Neural cell (in vitro differentiated cells): Measurements from ENCODE around the gene PCED1B. TPM values are rescaled to one million over a fixed set of nuclear protein-coding genes. Genes with fewer than 3 reads are reported as not detected.

Experiments used
- H2AFZ ChIP-seq: fragments of 200-600, 300-800 bp; sonication (generic), shearing (Covaris generic); 2 replicates; pipeline ENCODE4 v1.6.0; 2014; ENCODE audit warnings: low read depth, mild to moderate bottlenecking, antibody characterized with exemption, low read length, moderate library complexity
- H3F3A ChIP-seq: fragments of 200-600 bp; shearing (Covaris generic); 2 replicates; pipeline ENCODE4 v1.6.1; 2016; ENCODE audit warnings: mild to moderate bottlenecking, moderate library complexity, mixed read lengths, antibody characterized with exemption, low read length; ENCODE audit not compliant: insufficient read depth, poor library complexity, severe bottlenecking
- H3K27ac ChIP-seq: fragments of 200-600, 300-800 bp; sonication (generic), shearing (Covaris generic); 2 replicates; pipeline ENCODE4 v1.5.1; 2014; ENCODE audit warnings: mild to moderate bottlenecking, low read length, moderate library complexity
- H3K27me3 ChIP-seq: fragments of 300-800, 200-600 bp; sonication (generic), shearing (Covaris generic); 2 replicates; pipeline ENCODE4 v1.6.0; 2014; ENCODE audit warnings: mild to moderate bottlenecking, low read depth, low read length, moderate library complexity; ENCODE audit not compliant: insufficient read depth
- H3K36me3 ChIP-seq: fragments of 300-800, 200-600 bp; sonication (generic), shearing (Covaris generic); 2 replicates; pipeline ENCODE4 v1.5.1; 2014; ENCODE audit warnings: mild to moderate bottlenecking, antibody characterized with exemption, low read length, moderate library complexity; ENCODE audit not compliant: insufficient read depth
- H3K4me2 ChIP-seq: fragments of 300-800, 200-600 bp; sonication (generic), shearing (Covaris generic); 2 replicates; pipeline ENCODE4 v1.6.0; 2014; ENCODE audit warnings: mild to moderate bottlenecking, low read length
- H3K4me3 ChIP-seq: fragments of 300-800, 200-600 bp; sonication (generic), shearing (Covaris generic); 2 replicates; pipeline ENCODE4 v1.5.1; 2014; ENCODE audit warnings: mild to moderate bottlenecking, low read length, moderate library complexity
- H3K79me2 ChIP-seq: fragments of 200-600 bp; shearing (Covaris generic); replicated peaks from 2 replicates; pipeline ENCODE4 v1.6.0; 2014; ENCODE audit warnings: mild to moderate bottlenecking, low read length, moderate library complexity; ENCODE audit not compliant: insufficient read depth
- H3K9ac ChIP-seq: fragments of 300-800, 200-600 bp; sonication (generic), shearing (Covaris generic); 2 replicates; pipeline ENCODE4 v1.6.1; 2016; ENCODE audit warnings: mild to moderate bottlenecking, low read length, mixed read lengths
- H3K9me2 ChIP-seq: fragments of 200-600 bp; shearing (Covaris generic); 2 replicates; pipeline ENCODE4 v1.6.1; 2016; ENCODE audit warnings: mild to moderate bottlenecking, low read length, mixed read lengths; ENCODE audit not compliant: insufficient read depth
- H3K9me3 ChIP-seq: fragments of 200-600, 300-800 bp; sonication (generic), shearing (Covaris generic); 2 replicates; pipeline ENCODE4 v1.6.1; 2016; ENCODE audit warnings: mild to moderate bottlenecking, mixed run types, low read length, moderate library complexity, mixed read lengths
- H4K20me1 ChIP-seq: fragments of 200-600 bp; shearing (Covaris generic); 2 replicates; pipeline ENCODE4 v1.6.1; 2016; ENCODE audit warnings: mild to moderate bottlenecking, mixed run types; ENCODE audit not compliant: insufficient read depth
- CTCF ChIP-seq: fragments of 450-650 bp; IDR thresholded peaks from 2 replicates; pipeline ENCODE4 v1.5.1; 2014; ENCODE audit warnings: antibody characterized with exemption, mild to moderate bottlenecking, moderate library complexity; ENCODE audit not compliant: poor library complexity, severe bottlenecking
- EP300 ChIP-seq: fragments of 450-650 bp; conservative IDR thresholded peaks from 2 replicates; pipeline ENCODE4 v1.6.1; 2014; ENCODE audit warnings: antibody characterized with exemption, mild to moderate bottlenecking, moderate library complexity; ENCODE audit not compliant: poor library complexity, severe bottlenecking
- EZH2 ChIP-seq: fragments of 200-600, 300-800 bp; shearing (Covaris generic), sonication (generic); IDR thresholded peaks from 2 replicates; pipeline ENCODE4 v1.6.1; 2014; ENCODE audit warnings: antibody characterized with exemption, low read length, borderline replicate concordance, mild to moderate bottlenecking; ENCODE audit not compliant: insufficient read depth, poor library complexity, severe bottlenecking
- MXI1 ChIP-seq: fragments of 450-650 bp; conservative IDR thresholded peaks from 2 replicates; pipeline ENCODE4 v1.6.1; 2014; ENCODE audit warnings: antibody characterized with exemption, mild to moderate bottlenecking; ENCODE audit not compliant: poor library complexity, severe bottlenecking
- POLR2AphosphoS5 ChIP-seq: IDR thresholded peaks from 2 replicates; pipeline ENCODE4 v1.6.1; 2012
- RAD21 ChIP-seq: fragments of 450-650 bp; conservative IDR thresholded peaks from 2 replicates; pipeline ENCODE4 v1.6.1; 2014; ENCODE audit warnings: antibody characterized with exemption, mild to moderate bottlenecking, moderate library complexity
- REST ChIP-seq: IDR thresholded peaks from 2 replicates; pipeline ENCODE4 v1.6.1; 2012; ENCODE audit warnings: borderline replicate concordance
- SMC3 ChIP-seq: fragments of 450-650 bp; conservative IDR thresholded peaks from 2 replicates; pipeline ENCODE4 v1.6.1; 2014; ENCODE audit warnings: antibody characterized with exemption, mild to moderate bottlenecking, moderate library complexity; ENCODE audit not compliant: poor library complexity
- TAF1 ChIP-seq: IDR thresholded peaks from 2 replicates; pipeline ENCODE4 v1.6.1; 2012; ENCODE audit warnings: low read depth
- polyA plus RNA-seq: library from polyadenylated mRNA; depleted of rRNA; stranded (reverse); fragments of >200 nt; gene quantifications from 2 replicates; pipeline ENCODE4 v1.2.3, GENCODE V29; 2014

Gene PCED1B
- polyA plus RNA-seq, 1 donor from 2014 or later: not detected

GRCh38 chr12:47134005-47134404, 54.6 kb downstream of the PCED1B start:
- H3K9me3 ChIP-seq: no peaks in the 10 kb centered on the region
- H4K20me1 ChIP-seq: no peaks in the 10 kb centered on the region
- no peak overlapping the region for H3K27ac ChIP-seq
- H3K36me3 ChIP-seq: no peaks in the 10 kb centered on the region
- H3K9ac ChIP-seq: no peak overlapping the region
- no peaks in the 10 kb centered on the region for H3K9me2 ChIP-seq
- no peak overlapping the region for H3K4me2 ChIP-seq
- TF ChIP-seq EZH2 (no peak), EP300 (no peak), MXI1 (no peak), RAD21 (no peak), CTCF (no peak), POLR2AphosphoS5 (no peak), TAF1 (no peak)
- no peaks in the 10 kb centered on the region for H3K27me3 ChIP-seq
- no peaks in the 10 kb centered on the region for H3F3A ChIP-seq
- no peaks in the 10 kb centered on the region for H3K79me2 ChIP-seq
- no peak overlapping the region for H2AFZ ChIP-seq
- no peak overlapping the region for H3K4me3 ChIP-seq

GRCh38 chr12:47135578-47135977, 56.2 kb downstream of the PCED1B start:
- no peak overlapping the region for H3K27ac ChIP-seq
- H3K9me3 ChIP-seq: no peaks in the 10 kb centered on the region
- H3K9me2 ChIP-seq: no peaks in the 10 kb centered on the region
- no peaks in the 10 kb centered on the region for H3K79me2 ChIP-seq
- no peak for TF ChIP-seq EP300
- no peak for TF ChIP-seq SMC3
- no peak for TF ChIP-seq CTCF
- no peak for TF ChIP-seq TAF1
- no peak for TF ChIP-seq EZH2
- no peak for TF ChIP-seq RAD21
- no peak for TF ChIP-seq POLR2AphosphoS5
- TF ChIP-seq MXI1: no peak
- no peak for TF ChIP-seq REST
- no peak overlapping the region for H2AFZ ChIP-seq
- no peak overlapping the region for H3K4me3 ChIP-seq
- H3K36me3 ChIP-seq: no peaks in the 10 kb centered on the region
- H3F3A ChIP-seq: no peaks in the 10 kb centered on the region
- H3K27me3 ChIP-seq: no peaks in the 10 kb centered on the region
- no peak overlapping the region for H3K4me2 ChIP-seq
- no peak overlapping the region for H3K9ac ChIP-seq
- H4K20me1 ChIP-seq: no peaks in the 10 kb centered on the region
